Tibial artery (tissue), 4 donors: ENCODE measurements around the gene ALDH1A1.
"Not testable (repeated sequence)": the region's sequence is repeated elsewhere in the genome, so short reads cannot be mapped to it uniquely, and the experiment has no call there.

Experiments used
- DNase-seq, 2 donors: peaks; one replicate each; pipeline ENCODE4 v3.0.0-alpha.2; 2019
- H3K27ac ChIP-seq, 2 donors: fragments of 200-600 bp; sonication (generic) in 1 of 2; 1 replicate in 1 of 2; 2 replicates in 1 of 2; pipeline ENCODE4 v1.5.1; 2018 to 2019; ENCODE audit warnings: mild to moderate bottlenecking in 1 of 2
- H3K27me3 ChIP-seq, 2 donors: fragments of 200-600 bp; sonication (generic) in 1 of 2; one replicate each; pipeline versions ENCODE4 v1.5.1 to v1.6.0; 2016 to 2019
- H3K36me3 ChIP-seq, 3 donors: fragments of 200-600 bp; sonication (generic) in 2 of 3; one replicate each; pipeline ENCODE4 v1.5.1; 2016 to 2019; ENCODE audit warnings: mild to moderate bottlenecking in 2 of 3
- H3K4me1 ChIP-seq, 4 donors: fragments of 200-600 bp; sonication (generic) in 2 of 4; 1 replicate in 3 of 4; 2 replicates in 1 of 4; pipeline ENCODE4 v1.5.1; 2016 to 2019
- H3K4me3 ChIP-seq, 2 donors: fragments of 200-600 bp; sonication (generic) in 1 of 2; 1 replicate in 1 of 2; 2 replicates in 1 of 2; pipeline ENCODE4 v1.5.1; 2018 to 2019; ENCODE audit warnings: mild to moderate bottlenecking in 2 of 2
- H3K9me3 ChIP-seq, 3 donors: fragments of 200-600 bp; sonication (generic) in 1 of 3; one replicate each; pipeline ENCODE4 v1.5.1; 2016 to 2019
- intact Hi-C: fragments of 100-400 bp; cut with DNase I; formaldehyde crosslinking; loops from one replicate; pipeline ENCODE4 v1.15.0; 2023; ENCODE audit warnings: low total_unique reads
- TF ChIP-seq, protein P1 (sequence below), 2 experiments: fragments of 200-600 bp in 1 of 2; fragments of 450-650 bp in 1 of 2; IDR thresholded peaks; one replicate each; pipeline ENCODE4 v1.5.1; 2017 to 2019; ENCODE audit warnings: antibody characterized with exemption in 2 of 2, mild to moderate bottlenecking in 1 of 2, moderate library complexity in 1 of 2

ALDH1A1 gene

GRCh38 chr9:72872718-72873117, 80.1 kb downstream of the ALDH1A1 start:
- Histone ChIP-seq H3K36me3 (no peaks in the 10 kb centered on the region), H3K4me3 (no peak overlapping the region), H3K4me1 (peaks cover 0 to 41% (median 22%) of the 10 kb centered on the region in 4 donors), H3K27me3 (no peaks in the 10 kb centered on the region), H3K27ac (no peak overlapping the region), H3K9me3 (no peaks in the 10 kb centered on the region)
- DNase-seq = no peak
- TF ChIP-seq, protein P1, sequence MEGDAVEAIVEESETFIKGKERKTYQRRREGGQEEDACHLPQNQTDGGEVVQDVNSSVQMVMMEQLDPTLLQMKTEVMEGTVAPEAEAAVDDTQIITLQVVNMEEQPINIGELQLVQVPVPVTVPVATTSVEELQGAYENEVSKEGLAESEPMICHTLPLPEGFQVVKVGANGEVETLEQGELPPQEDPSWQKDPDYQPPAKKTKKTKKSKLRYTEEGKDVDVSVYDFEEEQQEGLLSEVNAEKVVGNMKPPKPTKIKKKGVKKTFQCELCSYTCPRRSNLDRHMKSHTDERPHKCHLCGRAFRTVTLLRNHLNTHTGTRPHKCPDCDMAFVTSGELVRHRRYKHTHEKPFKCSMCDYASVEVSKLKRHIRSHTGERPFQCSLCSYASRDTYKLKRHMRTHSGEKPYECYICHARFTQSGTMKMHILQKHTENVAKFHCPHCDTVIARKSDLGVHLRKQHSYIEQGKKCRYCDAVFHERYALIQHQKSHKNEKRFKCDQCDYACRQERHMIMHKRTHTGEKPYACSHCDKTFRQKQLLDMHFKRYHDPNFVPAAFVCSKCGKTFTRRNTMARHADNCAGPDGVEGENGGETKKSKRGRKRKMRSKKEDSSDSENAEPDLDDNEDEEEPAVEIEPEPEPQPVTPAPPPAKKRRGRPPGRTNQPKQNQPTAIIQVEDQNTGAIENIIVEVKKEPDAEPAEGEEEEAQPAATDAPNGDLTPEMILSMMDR (IDR thresholded peaks at IDR 0.05) = no peak
- intact Hi-C loops = no loop called here

GRCh38 chr9:72871685-72872084, 81.2 kb downstream of the ALDH1A1 start:
- DNase-seq = no peak
- intact Hi-C loops = no loop called here
- Histone ChIP-seq H3K36me3 (no peaks in the 10 kb centered on the region), H3K4me1 (peaks cover 0 to 41% (median 22%) of the 10 kb centered on the region in 4 donors), H3K27ac (no peak overlapping the region), H3K4me3 (no peak overlapping the region), H3K9me3 (no peaks in the 10 kb centered on the region), H3K27me3 (no peaks in the 10 kb centered on the region)
- TF ChIP-seq, protein P1 (IDR thresholded peaks at IDR 0.05) = peak; percentile 17 to 53

DNA sequence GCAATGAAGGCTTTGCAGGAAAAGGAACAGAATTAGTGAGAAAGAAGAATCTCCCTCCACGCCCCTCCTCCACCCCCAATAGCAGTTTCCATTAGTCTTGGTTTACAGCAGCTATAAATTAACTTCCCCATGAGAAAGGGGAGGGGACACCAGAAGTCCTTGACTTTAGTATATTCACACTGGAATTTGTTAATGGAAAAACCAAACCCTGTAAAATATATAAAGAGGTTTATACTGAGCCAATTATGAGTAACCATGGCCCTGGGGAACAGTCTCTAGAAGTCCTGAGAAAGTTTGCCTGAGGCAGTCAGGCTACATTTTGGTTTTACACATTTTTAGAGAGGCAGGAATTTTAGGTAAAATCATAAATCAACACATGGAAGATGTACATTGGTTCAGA, 88.5 kb downstream of the ALDH1A1 start:
- Histone ChIP-seq H3K27me3 (no peaks in the 10 kb centered on the region), H3K4me3 (no peak overlapping the region), H3K4me1 (no peaks in the 10 kb centered on the region), H3K36me3 (no peaks in the 10 kb centered on the region), H3K9me3 (no peaks in the 10 kb centered on the region), H3K27ac (no peak overlapping the region)
- TF ChIP-seq, protein P1 (IDR thresholded peaks at IDR 0.05) = no peak
- no peak for DNase-seq
- intact Hi-C loops = no loop called here

DNA sequence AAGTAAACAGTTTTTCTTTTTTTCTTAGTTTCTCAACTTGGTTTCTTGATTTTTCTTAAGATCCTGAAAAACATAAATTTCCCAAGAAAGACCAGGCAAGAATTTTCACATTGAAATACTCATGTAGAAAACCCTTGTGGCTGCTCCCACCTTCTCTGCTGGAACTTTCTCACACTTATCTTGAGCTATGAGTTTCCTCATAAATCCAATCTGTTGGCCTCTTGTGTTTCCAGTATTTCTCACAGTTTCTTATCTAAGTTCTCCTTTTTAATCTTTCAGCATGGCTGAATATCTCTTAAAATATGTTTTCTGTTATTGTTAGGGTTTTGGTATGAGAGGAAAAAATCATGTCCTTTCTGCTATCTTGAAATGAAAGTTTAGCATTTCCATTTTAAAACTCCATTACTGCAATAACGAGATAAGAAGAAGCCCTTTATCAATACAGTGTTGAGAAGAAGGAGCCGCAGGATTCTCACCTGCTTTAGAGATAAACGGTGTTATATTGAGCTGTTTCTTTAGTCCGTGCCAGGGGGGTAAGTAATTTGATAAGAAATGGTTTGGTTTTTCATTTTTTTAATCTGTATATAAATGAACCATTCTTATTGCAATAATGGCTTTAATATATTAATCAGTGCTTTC, 89.3 kb downstream of the ALDH1A1 start:
- no peaks in the 10 kb centered on the region for H3K9me3 ChIP-seq
- H3K36me3 ChIP-seq = no peaks in the 10 kb centered on the region
- TF ChIP-seq, protein P1 (IDR thresholded peaks at IDR 0.05) = no peak
- no peak for DNase-seq
- H3K4me3 ChIP-seq = no peak overlapping the region
- H3K27me3 ChIP-seq = no peaks in the 10 kb centered on the region
- peaks cover 0 to 7% (median under 1%) of the 10 kb centered on the region in 4 donors for H3K4me1 ChIP-seq
- no peak overlapping the region for H3K27ac ChIP-seq
- intact Hi-C loops = no loop called here

DNA sequence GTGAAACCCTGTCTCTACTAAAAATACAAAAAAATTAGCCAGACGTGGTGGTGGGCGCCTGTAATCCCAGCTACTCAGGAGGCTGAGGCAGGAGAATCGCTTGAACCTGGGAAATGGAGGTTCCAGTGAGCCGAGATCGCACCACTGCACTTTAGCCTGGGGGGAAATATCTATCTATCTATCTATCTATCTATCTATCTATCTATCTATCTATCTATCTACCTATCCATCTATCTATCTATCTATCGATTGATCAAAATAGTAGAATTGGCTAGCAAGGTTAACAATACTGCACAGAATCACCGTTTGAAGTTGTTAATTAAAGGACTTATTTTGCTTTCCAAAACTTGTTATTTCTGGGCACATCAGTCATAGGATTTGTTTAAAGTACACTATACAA, 90.1 kb downstream of the ALDH1A1 start:
- H3K27me3 ChIP-seq, H3K27ac ChIP-seq, intact Hi-C loops, H3K4me3 ChIP-seq, DNase-seq, H3K36me3 ChIP-seq, H3K9me3 ChIP-seq: not testable (repeated sequence)
- H3K4me1 ChIP-seq = peaks cover 0 to 15% (median 7%) of the 10 kb centered on the region in 4 donors

GRCh38 chr9:72858089-72858912, 94.6 kb downstream of the ALDH1A1 start:
- intact Hi-C loops = loop anchor here (5.0 to 10.0 kb wide), 2 partner anchors 166 to 329 kb away; no protein-coding TSS in a partner anchor
- Histone ChIP-seq H3K4me3 (no peak overlapping the region), H3K27me3 (no peaks in the 10 kb centered on the region), H3K9me3 (no peaks in the 10 kb centered on the region), H3K4me1 (peaks cover 0 to 25% (median 10%) of the 10 kb centered on the region in 4 donors), H3K36me3 (no peaks in the 10 kb centered on the region), H3K27ac (peak overlapping the region; percentile 13 to 38)
- TF ChIP-seq, protein P1 (IDR thresholded peaks at IDR 0.05) = no peak
- DNase-seq = no peak
